LNCaP clone FGC (cell line): ENCODE data around the gene PCBP2.

Experiments
- DNase-seq: peaks from one replicate; pipeline ENCODE4 v3.0.0-alpha.2; 2011; ENCODE audit warnings: low read depth
- H3K4me3 ChIP-seq: 2 replicates; pipeline ENCODE4 v1.5.1; 2011; ENCODE audit warnings: mild to moderate bottlenecking, low read depth, low read length, control low read depth
- CTCF ChIP-seq: IDR thresholded peaks from 2 replicates; pipeline ENCODE4 v1.5.1; 2012; ENCODE audit warnings: mild to moderate bottlenecking; ENCODE audit not compliant: control insufficient read depth, insufficient read depth; ENCODE audit errors: extremely low read depth

PCBP2 gene

GRCh38 chr12:53461059-53461458 lies 9.2 kb downstream of the PCBP2 start:
- no peak for DNase-seq
- no peak for TF ChIP-seq CTCF
- no peak overlapping the region for H3K4me3 ChIP-seq

- TF ChIP-seq CTCF: no peak
- H3K4me3 ChIP-seq: no peak overlapping the region
- DNase-seq: no peak
These were observed 9.7 kb downstream of the PCBP2 start for GRCh38 chr12:53461591-53461990.

- no peak overlapping the region for H3K4me3 ChIP-seq
- no peak for DNase-seq
- TF ChIP-seq CTCF: no peak
These were observed 11.0 kb downstream of the PCBP2 start for GRCh38 chr12:53462935-53463334.

- DNase-seq: no peak
- no peak for TF ChIP-seq CTCF
- no peak overlapping the region for H3K4me3 ChIP-seq
These were observed 12.1 kb downstream of the PCBP2 start for GRCh38 chr12:53463802-53464560.

- no peak for DNase-seq
- TF ChIP-seq CTCF: no peak
- no peak overlapping the region for H3K4me3 ChIP-seq
These were observed 12.9 kb downstream of the PCBP2 start for GRCh38 chr12:53464685-53465418.

- DNase-seq: no peak
- TF ChIP-seq CTCF: no peak
- H3K4me3 ChIP-seq: no peak overlapping the region
These were observed 13.8 kb downstream of the PCBP2 start for GRCh38 chr12:53465679-53466078.
